HepG2 (cell line): ENCODE data around the gene RALBP1. TPM values are rescaled to one million over a fixed set of nuclear protein-coding genes. Genes with fewer than 3 reads are reported as not detected.

Source experiments
- ATAC-seq: fragments of 200-7000 bp; cut with Tn5 transposase; 3 replicates; pipeline ENCODE4 v1.9.1; 2020; ENCODE audit warnings: mild to moderate bottlenecking, moderate library complexity
- BruUV-seq: library from RNA; stranded (reverse); fragments of 400-500 nt; replicated peaks from 2 replicates; lab custom pipeline; 2021; lab: Mats Ljungman, UMichigan
- CTCF ChIA-PET: fragments of 300-600 bp; formaldehyde crosslinking; extraction: SDS; loops from one replicate; lab custom pipeline; 2021; ENCODE audit warnings: low total read pairs, inconsistent platforms, low intra/inter-chr PET ratio; lab: Yijun Ruan, JAX
- POLR2A ChIA-PET: fragments of 350-600 bp; sonication (Branson Sonifier 250); formaldehyde crosslinking; loops from one replicate; lab custom pipeline; 2020; ENCODE audit warnings: antibody characterized with exemption, inconsistent platforms; lab: Yijun Ruan, JAX
- DNase-seq: peaks from one replicate; pipeline ENCODE4 v3.0.0-alpha.2; 2015; ENCODE audit warnings: low spot score
- FAIRE-seq: peaks from 3 replicates; lab custom pipeline; 2011; peaks lifted over from hg19 to GRCh38; lab: Jason Lieb, UNC
- H2AFZ ChIP-seq: one replicate; pipeline ENCODE4 v1.6.1; 2011; ENCODE audit warnings: low read length, inconsistent platforms
- H3K27ac ChIP-seq: fragments of 300-600 bp; 3 replicates; pipeline ENCODE4 v1.8.0; 2011; ENCODE audit warnings: mixed run types, mild to moderate bottlenecking, mixed read lengths, low read length, inconsistent platforms; ENCODE audit not compliant: insufficient read depth; ENCODE audit errors: extremely low read length
- H3K27me3 ChIP-seq, 2 experiments: fragments of 200-600 bp in 1 of 2; 2 replicates in 1 of 2; 3 replicates in 1 of 2; pipeline versions ENCODE4 v1.6.0 to v1.8.0; 2011; ENCODE audit warnings: low read length in 2 of 2, mild to moderate bottlenecking in 2 of 2, moderate library complexity in 2 of 2, inconsistent platforms in 1 of 2; ENCODE audit not compliant: insufficient read depth in 2 of 2, control insufficient read depth in 1 of 2
- H3K36me3 ChIP-seq, 2 experiments: fragments of 200-600 bp in 1 of 2; replicated peaks in 1 of 2; 2 replicates in 1 of 2; 3 replicates in 1 of 2; pipeline versions ENCODE4 v1.5.1 to v1.8.0; 2011; ENCODE audit warnings: low read length in 2 of 2, inconsistent platforms in 1 of 2; ENCODE audit not compliant: insufficient read depth in 2 of 2, control insufficient read depth in 1 of 2
- H3K4me1 ChIP-seq: 2 replicates; pipeline ENCODE4 v1.5.1; 2012; ENCODE audit warnings: low read length, inconsistent platforms; ENCODE audit not compliant: insufficient read depth
- H3K4me2 ChIP-seq: 2 replicates; pipeline ENCODE4 v1.6.0; 2011; ENCODE audit warnings: low read depth, low read length, inconsistent platforms
- H3K4me3 ChIP-seq, 3 experiments: fragments of 200-600 bp in 1 of 3; sonication (generic), shearing (Covaris generic) in 1 of 3; replicated peaks in 1 of 3; 2 replicates each; pipeline ENCODE4 v1.5.1; 2011 to 2016; ENCODE audit warnings: low read length in 3 of 3, inconsistent platforms in 2 of 3, low read depth in 2 of 3, mild to moderate bottlenecking in 2 of 3, control low read depth in 1 of 3, mixed read lengths in 1 of 3; ENCODE audit not compliant: insufficient read depth in 1 of 3
- H3K79me2 ChIP-seq: one replicate; pipeline ENCODE4 v1.6.1; 2011; ENCODE audit warnings: low read length, inconsistent platforms; ENCODE audit not compliant: insufficient read depth
- H3K9ac ChIP-seq: 2 replicates; pipeline ENCODE4 v1.6.0; 2011; ENCODE audit warnings: mild to moderate bottlenecking, low read depth, low read length, inconsistent platforms; ENCODE audit not compliant: insufficient read depth
- H3K9me3 ChIP-seq: 2 replicates; pipeline ENCODE4 v1.5.1; 2012; ENCODE audit warnings: mild to moderate bottlenecking, low read length
- H4K20me1 ChIP-seq: 2 replicates; pipeline ENCODE4 v1.6.0; 2011; ENCODE audit warnings: inconsistent platforms, mild to moderate bottlenecking, low read length, moderate library complexity; ENCODE audit not compliant: insufficient read depth
- JDP2 ChIP-seq: sonication (generic); formaldehyde crosslinking; IDR thresholded peaks from 2 replicates; pipeline ENCODE4 v1.8.1; 2022; ENCODE audit warnings: missing genetic modification reagents, borderline replicate concordance
- MZF1 ChIP-seq: sonication (generic); formaldehyde crosslinking; IDR thresholded peaks from 2 replicates; pipeline ENCODE4 v1.8.1; 2023; ENCODE audit warnings: mild to moderate bottlenecking, missing genetic modification reagents, borderline replicate concordance
- ZNF766 ChIP-seq: sonication (generic); formaldehyde crosslinking; IDR thresholded peaks from 2 replicates; pipeline ENCODE4 v1.5.0; 2020; ENCODE audit warnings: missing genetic modification reagents, borderline replicate concordance
- WGBS: methylation state at CpG from one replicate; pipeline ENCODE4 v1.1.6; 2017; ENCODE audit warnings: low lambda C conversion rate; 5-methylcytosine and 5-hydroxymethylcytosine counted together
- in situ Hi-C: cut with HindIII; loops from 2 replicates; pipeline ENCODE4 v1.10.0; 2017; ENCODE audit warnings: low pct_unique_long_range_greater_than_20kb; ENCODE audit not compliant: extremely low pct_ligation_motif_present
- intact Hi-C: fragments of 100-400 bp; cut with micrococcal nuclease; formaldehyde crosslinking; loops from one replicate; pipeline ENCODE4 v1.10.0; 2022; ENCODE audit not compliant: unreplicated experiment
- polyA plus RNA-seq, 8 experiments: library from polyadenylated mRNA; depleted of rRNA in 3 of 8; stranded (reverse) in 7 of 8; unstranded in 1 of 8; fragments of >200 nt; fragmentation: Illumina TruSeq in 4 of 8; extraction: Trizol in 4 of 8; gene quantifications; 2 replicates each; pipeline versions ENCODE4 v1.2.1 to v1.2.3, GENCODE V29; 2011 to 2016; ENCODE audit warnings: low read depth in 4 of 8, missing spikeins in 1 of 8, mixed read lengths in 1 of 8; ENCODE audit not compliant: insufficient read depth in 1 of 8
- total RNA-seq, 5 experiments: library from RNA; depleted of rRNA; stranded (reverse); fragments of >200 nt; fragmentation: Illumina TruSeq; extraction: Trizol; gene quantifications; 2 replicates each; pipeline ENCODE4 v1.2.3, GENCODE V29; 2016; ENCODE audit warnings: low read depth in 1 of 5
- TF ChIP-seq, protein P1 (sequence below): sonication (generic); formaldehyde crosslinking; IDR thresholded peaks from 2 replicates; pipeline ENCODE4 v1.5.0; 2020; ENCODE audit warnings: missing genetic modification reagents
- TF ChIP-seq, protein P2 (sequence below): sonication (generic); formaldehyde crosslinking; IDR thresholded peaks from 2 replicates; pipeline ENCODE4 v1.8.1; 2022; ENCODE audit warnings: low read depth, mild to moderate bottlenecking, missing genetic modification reagents

Gene RALBP1
- total and polyA plus RNA-seq, 2 of the 13 experiments (the other 11 are each of a cell fraction or from before 2014, with no cell fraction given) = 24.5 to 33.1 TPM

DNA sequence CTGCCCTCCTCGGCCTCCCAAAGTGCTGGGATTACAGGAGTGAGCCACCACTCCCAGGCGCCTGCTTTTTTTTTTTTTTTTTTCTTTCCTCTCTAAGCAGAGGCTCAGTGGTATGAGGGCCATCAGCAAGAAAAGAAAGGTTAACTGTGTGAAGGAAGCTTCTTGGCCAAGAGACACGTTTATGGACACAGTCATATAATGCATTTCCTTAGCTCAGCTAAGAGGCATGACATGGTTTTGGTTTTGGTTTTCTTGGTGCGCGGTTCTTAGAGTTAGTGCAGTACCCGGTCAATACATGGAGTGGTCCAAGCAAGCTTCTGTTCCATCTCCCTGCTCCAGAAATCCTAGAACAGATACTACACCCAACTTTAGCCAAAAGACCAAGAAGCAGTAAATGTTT is 42.6 kb downstream of the RALBP1 start:
- FAIRE-seq = no peak
- WGBS = 95% methylated on average over 6 of the region's 6 CpGs
- POLR2A ChIA-PET = no interaction called here

More for the DNA sequence above, 42.6 kb downstream of the RALBP1 start:
- H4K20me1 ChIP-seq = no peaks in the 10 kb centered on the region
- DNase-seq = no peak
- in situ Hi-C loops = no loop called here
- H3K4me1 ChIP-seq = peaks cover 30% of the 10 kb centered on the region
- H3K27ac ChIP-seq = no peak overlapping the region
- no peaks in the 10 kb centered on the region for H3K79me2 ChIP-seq
- no peaks in the 10 kb centered on the region for H3K9me3 ChIP-seq
- no peak overlapping the region for H3K4me3 ChIP-seq
- no peaks in the 10 kb centered on the region for H3K27me3 ChIP-seq
- no TSS peak for BruUV-seq
- H3K4me2 ChIP-seq = no peak overlapping the region
- intact Hi-C loops = loop anchor here (5.0 kb wide), 2 partner anchors 96 to 181 kb away; no protein-coding TSS in a partner anchor
- peaks cover 1 to 14% of the 10 kb centered on the region in 2 experiments; a peak in 4 of 5 replicates for H3K36me3 ChIP-seq
- no peak for ATAC-seq
- no peak overlapping the region for H2AFZ ChIP-seq
- CTCF ChIA-PET = no interaction called here
- TF ChIP-seq MZF1 (CRISPR knock-in tag) (no peak), JDP2 (CRISPR knock-in tag) (no peak), ZNF766 (CRISPR knock-in tag) (no peak)
- TF ChIP-seq, protein P1, sequence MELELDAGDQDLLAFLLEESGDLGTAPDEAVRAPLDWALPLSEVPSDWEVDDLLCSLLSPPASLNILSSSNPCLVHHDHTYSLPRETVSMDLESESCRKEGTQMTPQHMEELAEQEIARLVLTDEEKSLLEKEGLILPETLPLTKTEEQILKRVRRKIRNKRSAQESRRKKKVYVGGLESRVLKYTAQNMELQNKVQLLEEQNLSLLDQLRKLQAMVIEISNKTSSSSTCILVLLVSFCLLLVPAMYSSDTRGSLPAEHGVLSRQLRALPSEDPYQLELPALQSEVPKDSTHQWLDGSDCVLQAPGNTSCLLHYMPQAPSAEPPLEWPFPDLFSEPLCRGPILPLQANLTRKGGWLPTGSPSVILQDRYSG (CRISPR knock-in tag) = no peak
- TF ChIP-seq, protein P2, sequence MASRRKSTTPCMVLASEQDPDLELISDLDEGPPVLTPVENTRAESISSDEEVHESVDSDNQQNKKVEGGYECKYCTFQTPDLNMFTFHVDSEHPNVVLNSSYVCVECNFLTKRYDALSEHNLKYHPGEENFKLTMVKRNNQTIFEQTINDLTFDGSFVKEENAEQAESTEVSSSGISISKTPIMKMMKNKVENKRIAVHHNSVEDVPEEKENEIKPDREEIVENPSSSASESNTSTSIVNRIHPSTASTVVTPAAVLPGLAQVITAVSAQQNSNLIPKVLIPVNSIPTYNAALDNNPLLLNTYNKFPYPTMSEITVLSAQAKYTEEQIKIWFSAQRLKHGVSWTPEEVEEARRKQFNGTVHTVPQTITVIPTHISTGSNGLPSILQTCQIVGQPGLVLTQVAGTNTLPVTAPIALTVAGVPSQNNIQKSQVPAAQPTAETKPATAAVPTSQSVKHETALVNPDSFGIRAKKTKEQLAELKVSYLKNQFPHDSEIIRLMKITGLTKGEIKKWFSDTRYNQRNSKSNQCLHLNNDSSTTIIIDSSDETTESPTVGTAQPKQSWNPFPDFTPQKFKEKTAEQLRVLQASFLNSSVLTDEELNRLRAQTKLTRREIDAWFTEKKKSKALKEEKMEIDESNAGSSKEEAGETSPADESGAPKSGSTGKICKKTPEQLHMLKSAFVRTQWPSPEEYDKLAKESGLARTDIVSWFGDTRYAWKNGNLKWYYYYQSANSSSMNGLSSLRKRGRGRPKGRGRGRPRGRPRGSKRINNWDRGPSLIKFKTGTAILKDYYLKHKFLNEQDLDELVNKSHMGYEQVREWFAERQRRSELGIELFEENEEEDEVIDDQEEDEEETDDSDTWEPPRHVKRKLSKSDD = no peak
- no peak overlapping the region for H3K9ac ChIP-seq
